Natural killer cell (primary cell): Measurements from ENCODE around the gene SIN3A. TPM values are rescaled to one million over a fixed set of nuclear protein-coding genes. Genes with fewer than 3 reads are reported as not detected.

Experiments
- ATAC-seq, 3 donors: fragments of 150-1000 bp in 2 of 3; fragments of 200-7000 bp in 1 of 3; cut with Tn5 transposase; 1 replicate in 1 of 3; 2 replicates in 2 of 3; pipeline ENCODE4 v1.10.0; 2021; ENCODE audit warnings: mild to moderate bottlenecking in 2 of 3, moderate library complexity in 2 of 3
- DNase-seq, 2 donors: peaks; one replicate each; pipeline versions ENCODE4 v3.0.0 to v3.0.0-alpha.2; 2013 to 2021; ENCODE audit warnings: mixed read lengths in 1 of 2
- H3K27ac ChIP-seq: one replicate; pipeline ENCODE4 v1.5.1; 2013; ENCODE audit warnings: mild to moderate bottlenecking, low read length
- H3K27me3 ChIP-seq: one replicate; pipeline ENCODE4 v1.6.1; 2013; ENCODE audit warnings: low read length; ENCODE audit not compliant: control insufficient read depth, insufficient read depth
- H3K36me3 ChIP-seq: one replicate; pipeline ENCODE4 v1.6.1; 2013; ENCODE audit warnings: low read length; ENCODE audit not compliant: control insufficient read depth, insufficient read depth
- H3K4me1 ChIP-seq: one replicate; pipeline ENCODE4 v1.6.1; 2013; ENCODE audit warnings: low read length; ENCODE audit not compliant: control insufficient read depth, insufficient read depth
- H3K4me3 ChIP-seq: one replicate; pipeline ENCODE4 v1.5.1; 2013; ENCODE audit warnings: low read length
- H3K9me3 ChIP-seq: one replicate; pipeline ENCODE4 v1.6.1; 2013; ENCODE audit warnings: low read length; ENCODE audit not compliant: control insufficient read depth, insufficient read depth
- H3K27ac Mint-ChIP-seq, 2 donors: one replicate each; pipeline ENCODE4 v1.8.0; 2022; ENCODE audit warnings: mild to moderate bottlenecking in 2 of 2, mixed read lengths in 2 of 2, moderate library complexity in 1 of 2
- H3K27me3 Mint-ChIP-seq, 2 donors: one replicate each; pipeline ENCODE4 v1.8.0; 2022; ENCODE audit warnings: low read depth in 2 of 2, mixed read lengths in 2 of 2
- H3K36me3 Mint-ChIP-seq: one replicate; pipeline ENCODE4 v1.8.0; 2022; ENCODE audit warnings: mixed read lengths
- H3K4me1 Mint-ChIP-seq, 2 donors: one replicate each; pipeline ENCODE4 v1.8.0; 2022; ENCODE audit warnings: mixed read lengths in 2 of 2
- H3K4me3 Mint-ChIP-seq: one replicate; pipeline ENCODE4 v1.8.0; 2022; ENCODE audit warnings: mild to moderate bottlenecking, moderate library complexity, mixed read lengths
- H3K9me3 Mint-ChIP-seq, 2 donors: one replicate each; pipeline ENCODE4 v1.8.0; 2022; ENCODE audit warnings: mixed read lengths in 2 of 2
- WGBS: methylation state at CpG from one replicate; pipeline ENCODE4 v1.1.7; 2013; ENCODE audit warnings: missing lambda C conversion rate; ENCODE audit not compliant: insufficient coverage; 5-methylcytosine and 5-hydroxymethylcytosine counted together
- intact Hi-C: fragments of 100-400 bp; cut with micrococcal nuclease; formaldehyde crosslinking; loops from one replicate; pipeline ENCODE4 v1.14.2; 2022
- total RNA-seq, 4 donors: library from RNA; stranded (reverse); fragments of 120-200 nt in 1 of 4; gene quantifications; one replicate each; pipeline versions ENCODE4 v1.2.3 to v1.2.4, GENCODE V29; 2013 to 2022
- TF ChIP-seq, protein P1 (sequence below): fragments of 200-600 bp; IDR thresholded peaks from one replicate; pipeline ENCODE4 v1.8.0; 2022; ENCODE audit warnings: antibody characterized with exemption

The SIN3A gene
- total RNA-seq, 3 donors from 2014 or later (not counting 1 experiment from before 2014, with no cell fraction given): 135 to 175 (median 137) TPM

DNA sequence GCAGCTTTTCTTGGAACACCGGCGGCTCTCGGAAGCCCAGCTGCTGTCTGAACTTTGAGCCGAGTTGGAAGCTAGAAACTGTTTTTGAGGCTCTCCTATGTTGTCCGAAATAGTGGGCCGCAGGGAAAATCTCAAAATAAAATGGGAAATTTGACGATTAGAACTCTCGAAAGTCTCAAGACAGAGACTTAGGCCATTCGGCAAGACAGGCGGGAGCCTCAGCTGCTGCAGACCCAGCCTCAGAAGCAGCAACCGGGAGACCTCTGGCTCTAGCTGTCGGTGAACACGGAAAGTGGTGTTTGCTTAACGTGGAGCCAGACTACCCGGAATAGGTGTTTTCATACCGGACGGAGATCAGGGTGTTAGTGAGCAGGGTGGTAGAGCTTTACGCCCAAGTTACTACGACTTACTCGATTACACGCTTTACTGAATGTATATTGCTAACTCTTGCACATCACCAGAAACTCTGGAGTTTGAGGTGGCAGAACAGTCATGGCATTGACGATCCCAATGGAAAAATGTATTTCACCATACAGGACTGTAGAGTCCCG is 82.7 kb downstream of the SIN3A start:
- peak in 2 of 3 donors; percentile 14 to 18 for ATAC-seq
- H3K36me3 Mint-ChIP-seq: no peaks in the 10 kb centered on the region

GRCh38 chr15:75367913-75368688 is 83.4 kb downstream of the SIN3A start, which contains the start of gene MAN2C1:
TSS of gene MAN2C1 (minus strand) at chr15:75368607. CDS start at chr15:75368583, 24 bp downstream.
- WGBS: under 1% methylated on average over 67 of the region's 67 CpGs
- intact Hi-C loops: loop anchor here (1.0 to 10.0 kb wide), 3 partner anchors 18 to 277 kb away; partner anchors contain the start of genes IMP3 and SNX33
- Mint-ChIP-seq H3K36me3 (no peaks in the 10 kb centered on the region), H3K27me3 (no peaks in the 10 kb centered on the region), H3K4me3 (peak within 1 kb of the TSS; percentile 89), H3K4me1 (peaks cover 14 to 21% of the 10 kb centered on the region in 2 donors), H3K9me3 (no peaks in the 10 kb centered on the region), H3K27ac (peak within 1 kb of the TSS; percentile 90 to 92)
- H3K4me3 ChIP-seq: peak within 1 kb of the TSS; percentile 57
- H3K9me3 ChIP-seq: no peaks in the 10 kb centered on the region
- peak within 1 kb of the TSS; percentile 93 for H3K27ac ChIP-seq
- H3K36me3 ChIP-seq: peaks cover 35% of the 10 kb centered on the region
- peak; percentile 92 to 95 (median 92) for ATAC-seq
- DNase-seq: peak; percentile 85 to 97
- TF ChIP-seq, protein P1, sequence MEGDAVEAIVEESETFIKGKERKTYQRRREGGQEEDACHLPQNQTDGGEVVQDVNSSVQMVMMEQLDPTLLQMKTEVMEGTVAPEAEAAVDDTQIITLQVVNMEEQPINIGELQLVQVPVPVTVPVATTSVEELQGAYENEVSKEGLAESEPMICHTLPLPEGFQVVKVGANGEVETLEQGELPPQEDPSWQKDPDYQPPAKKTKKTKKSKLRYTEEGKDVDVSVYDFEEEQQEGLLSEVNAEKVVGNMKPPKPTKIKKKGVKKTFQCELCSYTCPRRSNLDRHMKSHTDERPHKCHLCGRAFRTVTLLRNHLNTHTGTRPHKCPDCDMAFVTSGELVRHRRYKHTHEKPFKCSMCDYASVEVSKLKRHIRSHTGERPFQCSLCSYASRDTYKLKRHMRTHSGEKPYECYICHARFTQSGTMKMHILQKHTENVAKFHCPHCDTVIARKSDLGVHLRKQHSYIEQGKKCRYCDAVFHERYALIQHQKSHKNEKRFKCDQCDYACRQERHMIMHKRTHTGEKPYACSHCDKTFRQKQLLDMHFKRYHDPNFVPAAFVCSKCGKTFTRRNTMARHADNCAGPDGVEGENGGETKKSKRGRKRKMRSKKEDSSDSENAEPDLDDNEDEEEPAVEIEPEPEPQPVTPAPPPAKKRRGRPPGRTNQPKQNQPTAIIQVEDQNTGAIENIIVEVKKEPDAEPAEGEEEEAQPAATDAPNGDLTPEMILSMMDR: peak; percentile 14
- H3K27me3 ChIP-seq: no peaks in the 10 kb centered on the region
- H3K4me1 ChIP-seq: peaks cover 16% of the 10 kb centered on the region

More for the DNA sequence above, 82.7 kb downstream of the SIN3A start:
- H3K4me1 Mint-ChIP-seq: peaks cover 14 to 21% of the 10 kb centered on the region in 2 donors
- peak in 1 of 2 donors; percentile 59 for DNase-seq
- WGBS: 6% methylated on average over 23 of the region's 23 CpGs
- Histone ChIP-seq H3K27ac (peak overlapping the region; percentile 93), H3K4me3 (peak overlapping the region; percentile 57), H3K9me3 (no peaks in the 10 kb centered on the region), H3K27me3 (no peaks in the 10 kb centered on the region), H3K4me1 (peaks cover 16% of the 10 kb centered on the region), H3K36me3 (peaks cover 33% of the 10 kb centered on the region)
- H3K27me3 Mint-ChIP-seq: no peaks in the 10 kb centered on the region
- peak overlapping the region; percentile 89 for H3K4me3 Mint-ChIP-seq
- peak overlapping the region; percentile 90 to 92 for H3K27ac Mint-ChIP-seq
- intact Hi-C loops: loop anchor here (1.0 to 10.0 kb wide), 3 partner anchors 18 to 276 kb away; partner anchors contain the start of genes IMP3 and SNX33
- TF ChIP-seq, protein P1: no peak
- H3K9me3 Mint-ChIP-seq: no peaks in the 10 kb centered on the region

DNA sequence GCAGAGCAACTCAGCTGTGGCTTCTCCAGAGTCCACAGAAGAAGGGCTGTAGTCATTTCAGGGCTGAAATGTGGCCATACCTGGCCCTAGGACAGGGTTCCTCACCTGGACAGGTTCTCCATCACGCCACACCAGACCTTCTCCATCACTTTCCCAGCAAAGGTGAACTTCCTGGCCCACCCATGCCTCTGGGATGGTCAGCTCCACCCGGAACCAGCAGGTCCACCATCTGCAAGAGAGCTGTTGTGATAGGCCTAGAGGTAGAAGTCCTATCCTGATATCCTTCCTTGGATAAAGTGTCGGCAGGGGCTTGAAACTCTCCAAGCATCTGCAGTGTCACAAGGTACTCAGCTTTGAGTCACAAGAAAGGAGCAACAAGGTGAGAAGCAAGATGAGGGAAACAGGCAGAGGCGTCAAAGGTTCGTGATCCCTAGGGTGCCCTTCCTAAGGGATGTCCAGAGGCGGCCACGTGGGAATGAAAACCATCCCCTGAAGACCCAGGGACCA is 84.0 kb downstream of the SIN3A start:
- peaks cover 16% of the 10 kb centered on the region for H3K4me1 ChIP-seq

More for the DNA sequence above, 84.0 kb downstream of the SIN3A start:
- peaks cover 14 to 21% of the 10 kb centered on the region in 2 donors for H3K4me1 Mint-ChIP-seq
- no peaks in the 10 kb centered on the region for H3K9me3 Mint-ChIP-seq
- DNase-seq (no peak), ATAC-seq (no peak)
- Histone ChIP-seq H3K27ac (peak overlapping the region; percentile 93), H3K36me3 (peaks cover 35% of the 10 kb centered on the region), H3K4me3 (peak overlapping the region; percentile 57), H3K27me3 (no peaks in the 10 kb centered on the region), H3K9me3 (no peaks in the 10 kb centered on the region)
- intact Hi-C loops: loop anchor here (10.0 kb wide), 1 partner anchor 277 kb away; the partner anchor contains the start of genes IMP3 and SNX33
- H3K4me3 Mint-ChIP-seq: peak overlapping the region; percentile 89
- TF ChIP-seq, protein P1: peak; percentile 56
- H3K27me3 Mint-ChIP-seq: no peaks in the 10 kb centered on the region
- H3K36me3 Mint-ChIP-seq: no peaks in the 10 kb centered on the region
- WGBS: 55% methylated on average over 7 of the region's 7 CpGs
- H3K27ac Mint-ChIP-seq: peak overlapping the region; percentile 90 to 92
